Measurements from ENCODE around the gene SSU72. TPM values are rescaled to one million over a fixed set of nuclear protein-coding genes. Genes with fewer than 3 reads are reported as not detected.

Gene SSU72
- total RNA-seq, 1 experiment from 2014 or later: 217 TPM

- Histone ChIP-seq H3K4me1 (ENCODE audit: control insufficient read depth, insufficient read depth, low read length) (no peaks in the 10 kb centered on the region; the same call in 1 of the 2 replicates), H3K27me3 (ENCODE audit: control insufficient read depth, insufficient read depth, low read length) (no peaks in the 10 kb centered on the region), H3K9me3 (ENCODE audit: control insufficient read depth, insufficient read depth, low read depth, low read length) (no peaks in the 10 kb centered on the region), H3K4me3 (ENCODE audit: low read depth in 2 of 2, low read length in 2 of 2) (no peak overlapping the region), H3K27ac (ENCODE audit: low read length) (no peak overlapping the region), H3K36me3 (ENCODE audit: control insufficient read depth, insufficient read depth, low read length) (no peaks in the 10 kb centered on the region; the same call in none of the 2 replicates)
- CTCF ChIA-PET: no interaction called here
- POLR2A ChIA-PET: no interaction called here
- ATAC-seq (no peak), DNase-seq (ENCODE audit: low read depth, low spot score) (no peak)
- intact Hi-C loops (cut with micrococcal nuclease; ENCODE audit: unreplicated experiment): no loop called here
- no peak for TF ChIP-seq SIN3A (IDR thresholded peaks at IDR 0.05; ENCODE audit: borderline replicate concordance, insufficient read depth, low read depth, low read length)
- in situ Hi-C loops (cut with HindIII; ENCODE audit: low pct_unique_long_range_greater_than_20kb, low sequenced_read_pairs): no loop called here
- no TSS peak for BruUV-seq (replicated peaks)
Observed at GRCh38 chr1:1540818-1541628, 33.6 kb downstream of the SSU72 start.

- POLR2A ChIA-PET: no interaction called here
- intact Hi-C loops (cut with micrococcal nuclease; ENCODE audit: unreplicated experiment): no loop called here
- Histone ChIP-seq H3K9me3 (ENCODE audit: control insufficient read depth, insufficient read depth, low read depth, low read length) (no peaks in the 10 kb centered on the region), H3K4me1 (ENCODE audit: control insufficient read depth, insufficient read depth, low read length) (no peaks in the 10 kb centered on the region; the same call in 1 of the 2 replicates), H3K27me3 (ENCODE audit: control insufficient read depth, insufficient read depth, low read length) (no peaks in the 10 kb centered on the region), H3K4me3 (ENCODE audit: low read depth in 2 of 2, low read length in 2 of 2) (no peak within 1 kb of the TSS; a peak in 1 of 4 replicates), H3K36me3 (ENCODE audit: control insufficient read depth, insufficient read depth, low read length) (no peaks in the 10 kb centered on the region; the same call in none of the 2 replicates), H3K27ac (ENCODE audit: low read length) (no peak within 1 kb of the TSS)
- no peak for TF ChIP-seq REST (IDR thresholded peaks at IDR 0.05; ENCODE audit: insufficient read depth in 1 of 2, low read depth in 2 of 2, low read length in 1 of 2)
- no peak for TF ChIP-seq SIN3A (IDR thresholded peaks at IDR 0.05; ENCODE audit: borderline replicate concordance, insufficient read depth, low read depth, low read length)
- no peak for TF ChIP-seq POLR2AphosphoS5 (IDR thresholded peaks at IDR 0.05; ENCODE audit: low read depth, low read length)
- TF ChIP-seq CTCF (IDR thresholded peaks at IDR 0.05): no peak
- no peak for TF ChIP-seq TCF7L2 (IDR thresholded peaks at IDR 0.05; ENCODE audit: low read depth, low read length)
- in situ Hi-C loops (cut with HindIII; ENCODE audit: low pct_unique_long_range_greater_than_20kb, low sequenced_read_pairs): no loop called here
- CTCF ChIA-PET: no interaction called here
- ATAC-seq (no peak), DNase-seq (ENCODE audit: low read depth, low spot score) (no peak)
- BruUV-seq (replicated peaks): no TSS peak
Observed at GRCh38 chr1:1540090-1540817, 34.4 kb downstream of the SSU72 start, which contains the start of gene TMEM240. Gene TMEM240, minus strand, starts transcription at chr1:1540624. Its CDS starts 278 bp downstream, at chr1:1540346.

Data from Panc1 (cell line).